Stimulated activated CD8-positive, alpha-beta memory T cell treated with anti-CD3 and anti-CD28 coated beads, Interleukin-12 subunit alpha, Interleukin-12 subunit beta, amount 100 ng/mL, for 24 hours (primary cell): ENCODE data around the gene PTPN1.
"Not testable (repeated sequence)": the region's sequence is repeated elsewhere in the genome, so short reads cannot be mapped to it uniquely, and the experiment has no call there.

ENCODE experiments used
- DNase-seq: peaks from one replicate; pipeline ENCODE4 v3.0.0-alpha.2; 2020; ENCODE audit errors: extremely low read depth

PTPN1 gene

DNA sequence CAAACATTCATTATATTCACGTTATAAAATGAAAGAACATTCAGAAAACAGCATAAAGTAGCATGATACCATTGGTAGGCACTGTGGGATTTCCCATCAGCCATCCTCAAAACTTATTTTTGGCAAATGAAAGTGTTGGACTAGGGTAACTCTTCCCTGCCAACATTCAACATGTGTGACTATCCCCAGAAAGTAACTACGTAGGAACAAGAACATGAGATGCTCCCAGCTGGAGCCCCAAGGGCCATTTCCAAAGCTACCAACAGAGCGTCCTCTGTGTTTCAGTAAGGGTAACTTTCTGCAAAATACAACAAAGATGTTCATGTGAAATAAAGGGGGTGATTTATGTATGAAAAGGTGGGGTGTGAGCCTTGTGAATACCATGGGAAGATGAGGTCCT, 28.4 kb upstream of the PTPN1 start:
- DNase-seq: no peak

GRCh38 chr20:50482396-50482981, 27.7 kb upstream of the PTPN1 start:
- no peak for DNase-seq

GRCh38 chr20:50484271-50484976, 25.8 kb upstream of the PTPN1 start:
- DNase-seq: no peak

DNA sequence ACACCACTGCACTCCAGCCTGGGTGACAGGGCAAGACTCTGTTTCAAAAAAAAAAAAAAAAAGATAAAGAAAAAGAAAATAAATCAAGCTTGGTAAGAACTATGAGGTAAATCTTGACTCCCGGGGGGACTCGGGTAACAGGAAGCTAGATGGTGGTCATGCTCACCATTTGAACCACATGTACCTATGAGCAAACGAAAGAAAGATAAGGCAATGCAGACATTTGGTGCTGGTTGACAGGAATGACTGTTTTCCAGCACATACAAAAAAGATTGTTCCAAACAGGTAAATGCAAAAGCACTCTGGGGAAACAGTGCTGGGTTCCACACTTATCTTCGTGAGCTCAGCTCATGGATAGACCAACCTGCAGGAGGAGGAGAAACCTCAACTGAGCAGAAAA, 22.8 kb upstream of the PTPN1 start:
- no peak for DNase-seq

GRCh38 chr20:50488236-50488806, 21.9 kb upstream of the PTPN1 start:
- DNase-seq: no peak

DNA sequence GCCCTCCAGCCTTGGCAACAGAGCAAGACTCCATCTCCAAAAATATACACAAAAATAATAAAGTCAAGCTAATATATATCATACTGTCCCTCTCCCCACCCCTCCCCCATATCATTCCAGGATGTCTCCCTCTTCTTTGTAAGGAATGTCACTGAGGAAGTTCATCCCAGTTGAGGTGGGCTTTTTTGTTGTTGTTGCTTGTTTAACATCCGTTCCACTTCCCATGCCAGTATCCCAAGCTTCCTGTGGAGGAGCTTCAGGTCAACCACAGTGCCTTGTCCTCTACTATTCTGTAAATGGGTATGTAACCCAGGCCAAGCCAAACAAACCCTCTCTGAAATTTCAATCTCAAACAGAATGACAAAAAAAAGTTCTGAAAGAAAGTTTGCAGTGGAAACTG, 19.0 kb upstream of the PTPN1 start:
- no peak for DNase-seq

- DNase-seq: no peak
Measured at GRCh38 chr20:50491926-50492634, 18.1 kb upstream of the PTPN1 start.

- no peak for DNase-seq
Measured at GRCh38 chr20:50493881-50494253, 16.3 kb upstream of the PTPN1 start.

GRCh38 chr20:50494428-50494827, 15.8 kb upstream of the PTPN1 start:
- DNase-seq: no peak

- no peak for DNase-seq
Measured at GRCh38 chr20:50496773-50497385, 13.3 kb upstream of the PTPN1 start.

DNA sequence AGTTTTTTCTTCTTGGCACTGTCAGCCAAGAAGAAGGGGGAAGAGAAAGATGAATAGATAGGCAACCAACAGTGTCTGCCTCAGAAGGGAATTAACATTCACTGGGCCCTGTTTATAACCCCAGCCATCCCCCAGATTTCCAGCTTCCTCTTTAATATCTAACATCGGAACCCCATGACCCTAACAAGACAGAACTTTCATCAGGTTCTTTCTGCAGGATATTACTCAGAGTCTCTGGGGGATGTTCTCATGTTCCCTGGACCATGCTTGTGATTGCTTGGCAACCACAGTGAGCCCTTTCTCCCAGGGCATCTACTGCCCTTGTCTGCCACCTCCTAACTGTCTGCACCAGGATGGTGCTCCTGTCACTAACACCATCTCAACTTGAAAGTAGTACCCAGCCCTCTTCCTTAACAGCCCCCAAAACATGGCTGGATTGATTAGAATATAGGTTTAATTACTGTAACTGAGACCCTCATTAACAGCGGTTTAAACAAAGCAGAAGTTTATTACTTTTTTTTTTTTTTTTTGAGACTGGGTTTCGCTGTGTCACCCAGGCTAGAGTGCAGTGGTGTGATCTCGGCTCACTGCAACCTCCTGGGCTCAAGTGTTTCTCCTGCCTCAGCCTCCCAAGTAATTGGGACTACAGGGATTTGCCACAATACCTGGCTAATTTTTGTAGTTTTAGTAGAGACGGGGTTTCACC, 12.0 kb upstream of the PTPN1 start:
- DNase-seq: no peak

GRCh38 chr20:50499938-50500337, 10.2 kb upstream of the PTPN1 start:
- DNase-seq: no peak

DNA sequence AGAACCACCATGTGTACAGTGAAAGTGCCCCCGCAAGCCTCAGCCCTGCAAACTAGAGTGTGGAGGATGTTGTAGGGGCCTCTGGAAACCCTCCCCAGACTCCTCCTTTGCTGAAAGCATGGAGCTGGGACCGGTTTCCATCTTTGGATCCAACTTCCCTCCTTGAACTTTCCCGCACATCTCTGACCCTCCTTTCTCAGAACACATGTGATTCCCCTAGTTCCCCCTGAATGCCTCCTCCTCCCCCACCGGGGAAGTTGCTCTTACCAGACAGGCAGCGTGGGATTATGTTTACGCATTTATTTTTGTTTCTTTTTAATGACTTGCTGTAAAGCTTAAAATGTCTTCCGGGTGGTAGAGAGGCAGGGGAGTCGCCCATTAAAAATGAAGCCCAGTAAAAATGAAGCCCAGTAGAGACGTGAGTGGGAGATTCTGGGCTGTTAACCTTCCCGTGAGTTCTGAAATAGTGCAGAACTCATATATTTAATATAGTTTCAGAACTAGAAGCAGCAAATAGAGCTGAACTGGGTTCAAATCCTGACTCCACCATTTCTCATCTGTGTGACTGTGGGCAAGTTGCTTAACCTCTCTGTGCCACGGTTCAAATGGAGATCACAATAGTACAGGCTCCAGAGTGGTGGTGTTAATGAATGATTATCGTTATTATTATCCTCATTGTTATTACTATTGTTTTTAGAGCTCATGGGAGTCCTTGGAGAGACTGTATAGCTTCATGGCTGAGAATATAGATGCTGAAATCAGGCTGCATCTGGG, 8.0 kb upstream of the PTPN1 start:
- DNase-seq: no peak

DNA sequence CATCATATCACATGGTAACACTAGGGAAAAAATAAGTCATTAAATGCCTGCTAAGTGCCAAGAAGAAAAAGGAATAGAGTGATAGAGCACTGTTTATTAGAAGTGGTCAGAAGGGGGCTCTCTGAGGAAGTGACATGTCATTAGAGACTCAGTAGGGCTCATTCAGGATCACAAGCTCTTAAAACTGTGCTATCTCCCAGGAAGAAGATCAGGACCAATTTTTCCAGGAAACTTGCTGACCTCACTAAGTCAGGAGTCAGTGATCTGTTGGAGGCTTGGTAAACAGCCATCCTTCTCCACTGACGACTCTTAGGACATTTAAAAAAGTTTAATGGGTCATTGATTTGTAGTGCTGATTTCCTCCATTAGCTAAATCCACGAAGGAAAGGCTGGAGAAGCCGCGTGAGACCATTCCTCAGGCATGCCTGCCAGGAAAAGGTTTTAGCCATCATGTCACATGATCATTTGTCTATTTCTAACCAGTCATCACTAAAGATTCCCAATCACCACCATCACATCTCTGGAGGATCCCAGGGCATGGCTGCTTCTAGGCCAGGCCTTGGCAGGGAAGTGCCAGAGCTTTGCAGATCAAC, 5.9 kb upstream of the PTPN1 start:
- no peak for DNase-seq

- no peak for DNase-seq
Measured at GRCh38 chr20:50506270-50506579, 4.0 kb upstream of the PTPN1 start.

GRCh38 chr20:50507745-50508144, 2.4 kb upstream of the PTPN1 start:
- DNase-seq: not testable (repeated sequence)

GRCh38 chr20:50508171-50508755, 1.9 kb upstream of the PTPN1 start:
- DNase-seq: no peak

DNA sequence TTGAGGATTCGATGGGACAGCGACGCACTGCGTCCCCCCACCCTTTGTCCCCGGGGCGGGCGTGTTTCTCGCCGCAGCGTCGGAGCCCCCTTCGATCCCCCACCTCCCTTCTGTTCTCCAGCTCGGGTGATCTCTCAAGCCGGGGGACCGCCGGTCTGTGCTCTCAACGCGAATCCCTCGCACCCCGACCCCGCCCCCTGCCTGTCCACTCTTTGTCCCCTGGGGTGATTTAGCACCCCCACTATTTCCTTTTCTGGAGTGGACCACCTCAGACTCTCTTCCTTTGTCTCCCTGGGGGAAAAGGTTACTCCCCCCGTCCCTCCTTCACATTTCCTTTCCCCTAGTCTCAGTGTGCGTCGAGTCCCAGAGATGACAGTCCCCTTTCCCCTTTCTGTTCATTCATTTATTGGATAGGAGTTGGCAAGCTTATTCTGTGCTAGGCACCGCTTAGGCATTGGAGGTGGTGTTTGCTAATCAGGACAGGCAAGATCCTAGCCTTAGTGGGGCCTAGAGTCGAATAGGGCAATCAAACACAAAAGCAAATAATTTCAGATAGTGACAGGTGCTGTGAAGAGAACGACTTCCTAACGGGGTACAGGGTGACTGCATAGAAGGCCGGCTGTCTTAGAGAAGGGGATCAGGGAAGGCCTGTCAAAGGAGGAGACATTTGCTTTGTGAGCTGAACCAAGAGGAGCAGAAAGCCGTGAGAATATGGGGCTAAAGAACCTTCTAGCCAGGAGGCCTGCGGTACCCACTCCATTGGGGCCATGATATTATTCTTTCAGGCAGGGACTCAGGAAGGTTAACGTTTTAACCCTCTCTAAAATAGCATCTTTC, 741 bp downstream of the PTPN1 start:
- DNase-seq: no peak

DNA sequence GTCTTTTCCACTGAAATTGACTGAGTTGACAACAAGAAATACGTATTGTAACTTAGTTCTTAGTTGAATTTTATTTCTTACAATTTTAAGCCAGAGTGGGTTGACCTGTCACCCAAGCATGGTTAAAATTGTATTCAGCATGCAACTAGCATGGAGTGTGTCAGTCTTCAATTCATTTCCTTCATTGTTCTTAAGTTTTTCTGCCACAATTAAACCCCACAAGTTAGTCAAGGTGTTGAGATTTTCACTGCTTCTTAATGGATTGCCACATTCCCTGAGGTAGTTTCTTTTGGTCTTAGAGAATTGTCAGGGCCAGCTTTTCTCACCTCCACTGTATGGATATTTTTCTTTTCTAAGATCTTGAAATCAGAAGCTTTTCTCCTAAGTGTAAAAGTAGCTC, 2.1 kb downstream of the PTPN1 start:
- no peak for DNase-seq
